Natural killer cell (primary cell): ENCODE measurements around the gene ZMIZ1. TPM values are rescaled to one million over a fixed set of nuclear protein-coding genes. Genes with fewer than 3 reads are reported as not detected.

ENCODE experiments used
- ATAC-seq, 3 donors: fragments of 150-1000 bp in 2 of 3; fragments of 200-7000 bp in 1 of 3; cut with Tn5 transposase; 1 replicate in 1 of 3; 2 replicates in 2 of 3; pipeline ENCODE4 v1.10.0; 2021; ENCODE audit warnings: mild to moderate bottlenecking in 2 of 3, moderate library complexity in 2 of 3
- DNase-seq, 2 donors: peaks; one replicate each; pipeline versions ENCODE4 v3.0.0 to v3.0.0-alpha.2; 2013 to 2021; ENCODE audit warnings: mixed read lengths in 1 of 2
- H3K27ac ChIP-seq: one replicate; pipeline ENCODE4 v1.5.1; 2013; ENCODE audit warnings: mild to moderate bottlenecking, low read length
- H3K27me3 ChIP-seq: one replicate; pipeline ENCODE4 v1.6.1; 2013; ENCODE audit warnings: low read length; ENCODE audit not compliant: control insufficient read depth, insufficient read depth
- H3K36me3 ChIP-seq: one replicate; pipeline ENCODE4 v1.6.1; 2013; ENCODE audit warnings: low read length; ENCODE audit not compliant: control insufficient read depth, insufficient read depth
- H3K4me1 ChIP-seq: one replicate; pipeline ENCODE4 v1.6.1; 2013; ENCODE audit warnings: low read length; ENCODE audit not compliant: control insufficient read depth, insufficient read depth
- H3K4me3 ChIP-seq: one replicate; pipeline ENCODE4 v1.5.1; 2013; ENCODE audit warnings: low read length
- H3K9me3 ChIP-seq: one replicate; pipeline ENCODE4 v1.6.1; 2013; ENCODE audit warnings: low read length; ENCODE audit not compliant: control insufficient read depth, insufficient read depth
- H3K27ac Mint-ChIP-seq, 2 donors: one replicate each; pipeline ENCODE4 v1.8.0; 2022; ENCODE audit warnings: mild to moderate bottlenecking in 2 of 2, mixed read lengths in 2 of 2, moderate library complexity in 1 of 2
- H3K27me3 Mint-ChIP-seq, 2 donors: one replicate each; pipeline ENCODE4 v1.8.0; 2022; ENCODE audit warnings: low read depth in 2 of 2, mixed read lengths in 2 of 2
- H3K36me3 Mint-ChIP-seq: one replicate; pipeline ENCODE4 v1.8.0; 2022; ENCODE audit warnings: mixed read lengths
- H3K4me1 Mint-ChIP-seq, 2 donors: one replicate each; pipeline ENCODE4 v1.8.0; 2022; ENCODE audit warnings: mixed read lengths in 2 of 2
- H3K4me3 Mint-ChIP-seq: one replicate; pipeline ENCODE4 v1.8.0; 2022; ENCODE audit warnings: mild to moderate bottlenecking, moderate library complexity, mixed read lengths
- H3K9me3 Mint-ChIP-seq, 2 donors: one replicate each; pipeline ENCODE4 v1.8.0; 2022; ENCODE audit warnings: mixed read lengths in 2 of 2
- CTCF ChIP-seq: fragments of 200-600 bp; IDR thresholded peaks from one replicate; pipeline ENCODE4 v1.8.0; 2022; ENCODE audit warnings: antibody characterized with exemption
- WGBS: methylation state at CpG from one replicate; pipeline ENCODE4 v1.1.7; 2013; ENCODE audit warnings: missing lambda C conversion rate; ENCODE audit not compliant: insufficient coverage; 5-methylcytosine and 5-hydroxymethylcytosine counted together
- intact Hi-C: fragments of 100-400 bp; cut with micrococcal nuclease; formaldehyde crosslinking; loops from one replicate; pipeline ENCODE4 v1.14.2; 2022
- total RNA-seq, 4 donors: library from RNA; stranded (reverse); fragments of 120-200 nt in 1 of 4; gene quantifications; one replicate each; pipeline versions ENCODE4 v1.2.3 to v1.2.4, GENCODE V29; 2013 to 2022

The ZMIZ1 gene
- total RNA-seq, 3 donors from 2014 or later (not counting 1 experiment from before 2014, with no cell fraction given), result 36.5 to 51.5 (median 37.9) TPM

GRCh38 chr10:79268742-79269141, 200.0 kb downstream of the ZMIZ1 start:
- intact Hi-C loops, result no loop called here
- DNase-seq (no peak), ATAC-seq (no peak)
- peak overlapping the region; percentile 38 for H3K4me3 Mint-ChIP-seq
- Histone ChIP-seq H3K4me3 (no peak overlapping the region), H3K9me3 (no peaks in the 10 kb centered on the region), H3K27ac (no peak overlapping the region), H3K27me3 (no peaks in the 10 kb centered on the region), H3K36me3 (no peaks in the 10 kb centered on the region), H3K4me1 (peaks cover 94% of the 10 kb centered on the region)
- H3K27me3 Mint-ChIP-seq, result no peaks in the 10 kb centered on the region
- 74% methylated on average over 7 of the region's 7 CpGs for WGBS
- peak overlapping the region; percentile 51 to 95 for H3K27ac Mint-ChIP-seq
- peaks cover 57 to 93% of the 10 kb centered on the region in 2 donors for H3K4me1 Mint-ChIP-seq
- TF ChIP-seq CTCF, result no peak
- no peaks in the 10 kb centered on the region for H3K36me3 Mint-ChIP-seq
- H3K9me3 Mint-ChIP-seq, result no peaks in the 10 kb centered on the region

- Mint-ChIP-seq H3K27me3 (no peaks in the 10 kb centered on the region), H3K9me3 (no peaks in the 10 kb centered on the region), H3K4me1 (peaks cover 61 to 90% of the 10 kb centered on the region in 2 donors), H3K36me3 (no peaks in the 10 kb centered on the region), H3K27ac (peak overlapping the region in 1 of 2 donors; percentile 68), H3K4me3 (no peak overlapping the region)
- intact Hi-C loops, result no loop called here
- H3K36me3 ChIP-seq, result no peaks in the 10 kb centered on the region
- 96% methylated on average over 6 of the region's 6 CpGs for WGBS
- ATAC-seq, result no peak
- H3K27me3 ChIP-seq, result no peaks in the 10 kb centered on the region
- no peak overlapping the region for H3K4me3 ChIP-seq
- H3K27ac ChIP-seq, result no peak overlapping the region
- no peaks in the 10 kb centered on the region for H3K9me3 ChIP-seq
- DNase-seq, result no peak
- TF ChIP-seq CTCF, result no peak
- peaks cover 95% of the 10 kb centered on the region for H3K4me1 ChIP-seq
Measured at GRCh38 chr10:79269443-79269842, 200.7 kb downstream of the ZMIZ1 start.

GRCh38 chr10:79269969-79270368, 201.2 kb downstream of the ZMIZ1 start:
- peak overlapping the region in 1 of 2 donors; percentile 68 for H3K27ac Mint-ChIP-seq
- H3K4me1 Mint-ChIP-seq, result peaks cover 63 to 86% of the 10 kb centered on the region in 2 donors
- H3K27ac ChIP-seq, result no peak overlapping the region

More at GRCh38 chr10:79269969-79270368, 201.2 kb downstream of the ZMIZ1 start:
- no peaks in the 10 kb centered on the region for H3K9me3 ChIP-seq
- H3K4me1 ChIP-seq, result peaks cover 98% of the 10 kb centered on the region
- 86% methylated on average over 7 of the region's 7 CpGs for WGBS
- no peaks in the 10 kb centered on the region for H3K27me3 Mint-ChIP-seq
- no peak for TF ChIP-seq CTCF
- H3K36me3 Mint-ChIP-seq, result no peaks in the 10 kb centered on the region
- ATAC-seq, result no peak
- intact Hi-C loops, result no loop called here
- DNase-seq, result no peak
- no peak overlapping the region for H3K4me3 ChIP-seq
- H3K4me3 Mint-ChIP-seq, result peak overlapping the region; percentile 37
- no peaks in the 10 kb centered on the region for H3K36me3 ChIP-seq
- no peaks in the 10 kb centered on the region for H3K27me3 ChIP-seq
- no peaks in the 10 kb centered on the region for H3K9me3 Mint-ChIP-seq
